Hepatocyte (in vitro differentiated cells): ENCODE data around the gene EPHB2. TPM values are rescaled to one million over a fixed set of nuclear protein-coding genes. Genes with fewer than 3 reads are reported as not detected.

Source experiments
- DNase-seq: peaks from one replicate; pipeline ENCODE4 v3.0.0-alpha.2; 2016; ENCODE audit warnings: low spot score
- H2AFZ ChIP-seq: fragments of 200-600 bp; sonication (generic); 2 replicates; pipeline ENCODE4 v1.6.0; 2016; ENCODE audit warnings: antibody characterized with exemption, mild to moderate bottlenecking
- H3K27ac ChIP-seq: fragments of 200-600 bp; sonication (generic); 2 replicates; pipeline ENCODE4 v1.5.1; 2016; ENCODE audit warnings: mild to moderate bottlenecking
- H3K27me3 ChIP-seq: fragments of 200-600 bp; sonication (generic); 2 replicates; pipeline ENCODE4 v1.6.1; 2016
- H3K36me3 ChIP-seq: fragments of 200-600 bp; sonication (generic); replicated peaks from 2 replicates; pipeline ENCODE4 v1.5.1; 2016; ENCODE audit warnings: low read depth; ENCODE audit not compliant: insufficient read depth
- H3K4me1 ChIP-seq: fragments of 200-600 bp; sonication (generic); 2 replicates; pipeline ENCODE4 v1.5.1; 2016; ENCODE audit warnings: mild to moderate bottlenecking, moderate library complexity; ENCODE audit not compliant: insufficient read depth
- H3K4me2 ChIP-seq: fragments of 200-600 bp; sonication (generic); 2 replicates; pipeline ENCODE4 v1.6.0; 2016
- H3K4me3 ChIP-seq: fragments of 200-600 bp; sonication (generic); 2 replicates; pipeline ENCODE4 v1.5.1; 2016; ENCODE audit warnings: mild to moderate bottlenecking
- H3K79me2 ChIP-seq: fragments of 200-600 bp; sonication (generic); 2 replicates; pipeline ENCODE4 v1.6.0; 2017; ENCODE audit warnings: mild to moderate bottlenecking
- H3K9me2 ChIP-seq: fragments of 200-600 bp; sonication (generic); replicated peaks from 2 replicates; pipeline ENCODE4 v1.6.0; 2017; ENCODE audit warnings: mild to moderate bottlenecking; ENCODE audit not compliant: insufficient read depth
- H3K9me3 ChIP-seq: fragments of 200-600 bp; sonication (generic); 2 replicates; pipeline ENCODE4 v1.5.1; 2016; ENCODE audit warnings: low read depth, mild to moderate bottlenecking
- H4K20me1 ChIP-seq: fragments of 200-600 bp; sonication (generic); 2 replicates; pipeline ENCODE4 v1.6.0; 2016; ENCODE audit warnings: mild to moderate bottlenecking; ENCODE audit not compliant: insufficient read depth, poor library complexity, severe bottlenecking
- CTCF ChIP-seq: fragments of 200-600 bp; sonication (generic); IDR thresholded peaks from 2 replicates; pipeline ENCODE4 v1.5.1; 2016; ENCODE audit warnings: antibody characterized with exemption, mild to moderate bottlenecking; ENCODE audit not compliant: poor library complexity
- EZH2 ChIP-seq: fragments of 200-600 bp; sonication (generic); IDR thresholded peaks from 2 replicates; pipeline ENCODE4 v1.6.1; 2016; ENCODE audit warnings: antibody characterized with exemption, mild to moderate bottlenecking, borderline replicate concordance
- EZH2phosphoT487 ChIP-seq: fragments of 200-600 bp; sonication (generic); IDR thresholded peaks from one replicate; pipeline ENCODE4 v1.6.1; 2018; ENCODE audit warnings: antibody characterized with exemption, mild to moderate bottlenecking, low read depth, moderate library complexity; ENCODE audit not compliant: unreplicated experiment, severe bottlenecking
- WGBS: methylation state at CpG from one replicate; pipeline ENCODE4 v1.1.6; 2016; ENCODE audit warnings: low lambda C conversion rate; ENCODE audit errors: missing lambda C conversion rate; 5-methylcytosine and 5-hydroxymethylcytosine counted together
- polyA plus RNA-seq: library from polyadenylated mRNA; unstranded; fragments of >200 nt; fragmentation: Nextera tagmentation; extraction: Ambion mirVana; gene quantifications from 2 replicates; pipeline ENCODE4 v1.2.1, GENCODE V29; 2016
- total RNA-seq: library from RNA; depleted of rRNA; stranded (reverse); fragments of >200 nt; gene quantifications from 2 replicates; pipeline ENCODE4 v1.2.3, GENCODE V29; 2014

The EPHB2 gene
- total and polyA plus RNA-seq, 2 experiments from 2014 or later, result 17.2 to 18.3 TPM

GRCh38 chr1:22877980-22878379 lies 167.3 kb downstream of the EPHB2 start:
- Histone ChIP-seq H3K27me3 (no peaks in the 10 kb centered on the region), H3K4me3 (no peak overlapping the region), H3K4me2 (no peak overlapping the region), H3K27ac (no peak overlapping the region), H3K9me2 (no peaks in the 10 kb centered on the region), H3K4me1 (no peaks in the 10 kb centered on the region), H4K20me1 (no peaks in the 10 kb centered on the region), H3K36me3 (no peaks in the 10 kb centered on the region), H3K9me3 (no peaks in the 10 kb centered on the region), H2AFZ (no peak overlapping the region), H3K79me2 (no peaks in the 10 kb centered on the region)
- TF ChIP-seq CTCF (no peak), EZH2phosphoT487 (no peak), EZH2 (no peak)
- DNase-seq, result no peak
- WGBS, result 92% methylated on average over 1 of the region's 1 CpG

- Histone ChIP-seq H3K9me2 (no peaks in the 10 kb centered on the region), H3K4me3 (no peak overlapping the region), H3K27ac (no peak overlapping the region), H3K4me2 (no peak overlapping the region), H4K20me1 (no peaks in the 10 kb centered on the region), H3K27me3 (no peaks in the 10 kb centered on the region), H3K36me3 (no peaks in the 10 kb centered on the region), H3K9me3 (no peaks in the 10 kb centered on the region), H3K4me1 (no peaks in the 10 kb centered on the region), H3K79me2 (no peaks in the 10 kb centered on the region), H2AFZ (no peak overlapping the region)
- no peak for DNase-seq
- TF ChIP-seq EZH2, result no peak
- TF ChIP-seq EZH2phosphoT487, result no peak
- TF ChIP-seq CTCF, result no peak
- WGBS, result 92% methylated on average over 13 of the region's 13 CpGs
Observed at GRCh38 chr1:22878626-22879025, 168.0 kb downstream of the EPHB2 start.

- Histone ChIP-seq H3K27ac (no peak overlapping the region), H3K4me1 (no peaks in the 10 kb centered on the region), H3K36me3 (no peaks in the 10 kb centered on the region), H2AFZ (no peak overlapping the region), H3K79me2 (no peaks in the 10 kb centered on the region), H3K9me2 (no peaks in the 10 kb centered on the region), H3K4me2 (no peak overlapping the region), H4K20me1 (no peaks in the 10 kb centered on the region), H3K4me3 (no peak overlapping the region), H3K27me3 (no peaks in the 10 kb centered on the region), H3K9me3 (no peaks in the 10 kb centered on the region)
- WGBS, result 66% methylated on average over 3 of the region's 3 CpGs
- DNase-seq, result no peak
- no peak for TF ChIP-seq EZH2phosphoT487
- no peak for TF ChIP-seq EZH2
- no peak for TF ChIP-seq CTCF
Observed at GRCh38 chr1:22879445-22879844, 168.8 kb downstream of the EPHB2 start.

- TF ChIP-seq EZH2phosphoT487, result no peak
- TF ChIP-seq CTCF, result no peak
- no peak for TF ChIP-seq EZH2
- Histone ChIP-seq H3K36me3 (no peaks in the 10 kb centered on the region), H3K79me2 (no peaks in the 10 kb centered on the region), H3K4me1 (no peaks in the 10 kb centered on the region), H3K9me3 (no peaks in the 10 kb centered on the region), H3K9me2 (no peaks in the 10 kb centered on the region), H3K4me3 (no peak overlapping the region), H3K4me2 (no peak overlapping the region), H3K27me3 (no peaks in the 10 kb centered on the region), H3K27ac (no peak overlapping the region), H4K20me1 (no peaks in the 10 kb centered on the region), H2AFZ (no peak overlapping the region)
- WGBS, result 84% methylated on average over 5 of the region's 5 CpGs
- DNase-seq, result no peak
Observed at GRCh38 chr1:22880174-22880601, 169.5 kb downstream of the EPHB2 start.
